DOHH2 (cell line): ENCODE data around the gene GUCY1A1.

Experiments used
- H3F3A ChIP-seq: fragments of 200-600 bp; sonication (generic), shearing (Covaris generic); 2 replicates; pipeline ENCODE4 v1.6.0; 2016; ENCODE audit warnings: antibody characterized with exemption, mild to moderate bottlenecking; ENCODE audit not compliant: control insufficient read depth, insufficient read depth
- H3K27ac ChIP-seq: fragments of 200-600 bp; sonication (generic); 2 replicates; pipeline ENCODE4 v1.5.1; 2014; ENCODE audit warnings: low read depth, mild to moderate bottlenecking, low read length, moderate library complexity
- H3K27me3 ChIP-seq: fragments of 200-600 bp; sonication (generic); 2 replicates; pipeline ENCODE4 v1.6.1; 2014; ENCODE audit warnings: mild to moderate bottlenecking, low read length, mixed read lengths; ENCODE audit not compliant: control insufficient read depth
- H3K36me3 ChIP-seq: fragments of 200-600 bp; sonication (generic); 2 replicates; pipeline ENCODE4 v1.6.1; 2014; ENCODE audit warnings: mild to moderate bottlenecking, low read length, moderate library complexity, mixed read lengths; ENCODE audit not compliant: control insufficient read depth
- H3K4me1 ChIP-seq: fragments of 200-600 bp; sonication (generic); 2 replicates; pipeline ENCODE4 v1.6.1; 2014; ENCODE audit warnings: mild to moderate bottlenecking, low read length, mixed read lengths; ENCODE audit not compliant: control insufficient read depth
- H3K4me2 ChIP-seq: fragments of 200-600 bp; sonication (generic); 2 replicates; pipeline ENCODE4 v1.6.0; 2014; ENCODE audit warnings: mild to moderate bottlenecking, low read length, moderate library complexity
- H3K4me3 ChIP-seq: fragments of 200-600 bp; sonication (generic); 2 replicates; pipeline ENCODE4 v1.5.1; 2014; ENCODE audit warnings: mild to moderate bottlenecking, low read length, mixed read lengths
- H3K79me2 ChIP-seq: fragments of 200-600 bp; sonication (generic); 2 replicates; pipeline ENCODE4 v1.6.1; 2014; ENCODE audit warnings: mild to moderate bottlenecking, low read length, mixed read lengths; ENCODE audit not compliant: control insufficient read depth
- H3K9me2 ChIP-seq: fragments of 200-600 bp; sonication (generic); replicated peaks from 2 replicates; pipeline ENCODE4 v1.6.1; 2014; ENCODE audit warnings: mild to moderate bottlenecking, low read length, mixed read lengths; ENCODE audit not compliant: control insufficient read depth
- H3K9me3 ChIP-seq: fragments of 200-600 bp; sonication (generic); 2 replicates; pipeline ENCODE4 v1.6.1; 2014; ENCODE audit warnings: antibody characterized with exemption, low read length, mixed read lengths; ENCODE audit not compliant: control insufficient read depth, insufficient read depth
- H4K20me1 ChIP-seq: fragments of 200-600 bp; sonication (generic); 2 replicates; pipeline ENCODE4 v1.6.0; 2014; ENCODE audit warnings: low read depth, mild to moderate bottlenecking, antibody characterized with exemption, low read length, moderate library complexity; ENCODE audit not compliant: control insufficient read depth, insufficient read depth
- CTCF ChIP-seq: fragments of 200-600 bp; sonication (generic); IDR thresholded peaks from one replicate; pipeline ENCODE4 v1.5.1; 2014; ENCODE audit warnings: antibody characterized with exemption, mild to moderate bottlenecking, low read depth, low read length; ENCODE audit not compliant: poor library complexity, severe bottlenecking
- EZH2phosphoT487 ChIP-seq: fragments of 200-600 bp; sonication (generic); IDR thresholded peaks from 2 replicates; pipeline ENCODE4 v1.6.1; 2017; ENCODE audit warnings: borderline replicate concordance, mild to moderate bottlenecking, antibody characterized with exemption, low read length, moderate library complexity, mixed read lengths

GUCY1A1 gene

GRCh38 chr4:155777971-155778735, 111.5 kb downstream of the GUCY1A1 start:
- Histone ChIP-seq H3K79me2 (no peaks in the 10 kb centered on the region), H3K27me3 (no peaks in the 10 kb centered on the region), H3F3A (no peaks in the 10 kb centered on the region), H3K4me2 (no peak overlapping the region), H4K20me1 (no peaks in the 10 kb centered on the region), H3K4me3 (no peak overlapping the region), H3K9me3 (no peaks in the 10 kb centered on the region), H3K9me2 (no peaks in the 10 kb centered on the region), H3K27ac (no peak overlapping the region), H3K36me3 (no peaks in the 10 kb centered on the region), H3K4me1 (no peaks in the 10 kb centered on the region)
- TF ChIP-seq EZH2phosphoT487 (no peak), CTCF (no peak)

DNA sequence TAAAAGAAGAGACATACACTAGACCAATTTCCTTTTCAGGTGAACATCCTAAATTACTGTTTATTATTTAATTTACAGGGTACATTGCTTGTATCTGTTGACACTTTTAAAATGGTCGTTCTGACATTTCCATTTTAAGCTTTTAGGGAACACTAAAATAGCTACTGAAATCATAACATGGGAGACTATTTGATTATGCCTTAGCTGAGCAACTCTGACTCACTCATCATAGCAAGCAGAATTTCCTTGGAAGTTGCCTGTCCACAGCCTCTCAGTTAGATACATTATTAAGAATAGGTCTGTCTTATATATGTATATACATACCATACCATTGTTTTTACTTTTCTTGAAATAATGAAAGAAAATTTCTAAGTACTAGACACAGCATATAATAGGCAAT, 114.1 kb downstream of the GUCY1A1 start:
- Histone ChIP-seq H3K4me1 (no peaks in the 10 kb centered on the region), H3K36me3 (no peaks in the 10 kb centered on the region), H3F3A (no peaks in the 10 kb centered on the region), H3K4me3 (no peak overlapping the region), H4K20me1 (no peaks in the 10 kb centered on the region), H3K27me3 (no peaks in the 10 kb centered on the region), H3K9me2 (no peaks in the 10 kb centered on the region), H3K27ac (no peak overlapping the region), H3K79me2 (no peaks in the 10 kb centered on the region), H3K9me3 (no peaks in the 10 kb centered on the region), H3K4me2 (no peak overlapping the region)
- TF ChIP-seq EZH2phosphoT487 (no peak), CTCF (no peak)

- Histone ChIP-seq H3K79me2 (no peaks in the 10 kb centered on the region), H3F3A (no peaks in the 10 kb centered on the region), H3K4me2 (no peak overlapping the region), H3K27me3 (no peaks in the 10 kb centered on the region), H3K9me3 (no peaks in the 10 kb centered on the region), H4K20me1 (no peaks in the 10 kb centered on the region), H3K9me2 (no peaks in the 10 kb centered on the region), H3K27ac (no peak overlapping the region), H3K4me1 (no peaks in the 10 kb centered on the region), H3K36me3 (no peaks in the 10 kb centered on the region), H3K4me3 (no peak overlapping the region)
- TF ChIP-seq EZH2phosphoT487 (no peak), CTCF (no peak)
Measured at GRCh38 chr4:155781249-155781831, 114.7 kb downstream of the GUCY1A1 start.
